Common myeloid progenitor, CD34-positive (primary cell): ENCODE data around the gene PARD6B.

Experiments used
- CTCF ChIA-PET: fragments of 350-600 bp; sonication (Branson Sonifier 250); formaldehyde crosslinking; loops from one replicate; lab custom pipeline; 2021; ENCODE audit warnings: antibody characterized with exemption; lab: Charles Lee
- POLR2A ChIA-PET: fragments of 350-600 bp; sonication (Branson Sonifier 250); formaldehyde crosslinking; loops from one replicate; lab custom pipeline; 2021; ENCODE audit warnings: antibody characterized with exemption; lab: Charles Lee
- DNase-seq, 3 donors: peaks; one replicate each; pipeline versions ENCODE4 v3.0.0 to v3.0.0-alpha.2; 2013
- H3K27ac ChIP-seq, 2 experiments: 1 replicate in 1 of 2; 2 replicates in 1 of 2; pipeline ENCODE4 v1.7.0; 2013; ENCODE audit warnings: inconsistent platforms in 2 of 2, low read length in 2 of 2, mild to moderate bottlenecking in 2 of 2, low read depth in 1 of 2, moderate library complexity in 1 of 2; ENCODE audit not compliant: severe bottlenecking in 2 of 2, insufficient read depth in 1 of 2, poor library complexity in 1 of 2
- H3K27me3 ChIP-seq, 5 experiments: replicated peaks in 2 of 5; 1 replicate in 3 of 5; 2 replicates in 2 of 5; pipeline versions ENCODE4 v1.6.1 to v1.7.0; 2013; ENCODE audit warnings: low read length in 4 of 5, mild to moderate bottlenecking in 2 of 5, moderate library complexity in 2 of 5, inconsistent platforms in 1 of 5; ENCODE audit not compliant: insufficient read depth in 5 of 5, control insufficient read depth in 4 of 5
- H3K36me3 ChIP-seq, 4 experiments: 1 replicate in 2 of 4; 2 replicates in 2 of 4; pipeline versions ENCODE4 v1.6.1 to v1.7.0; 2013; ENCODE audit warnings: low read length in 3 of 4, control low read depth in 1 of 4, mild to moderate bottlenecking in 1 of 4; ENCODE audit not compliant: control insufficient read depth in 4 of 4, insufficient read depth in 4 of 4
- H3K4me1 ChIP-seq, 4 experiments: 1 replicate in 3 of 4; 2 replicates in 1 of 4; pipeline versions ENCODE4 v1.6.1 to v1.7.1; 2013; ENCODE audit warnings: low read length in 3 of 4, mild to moderate bottlenecking in 3 of 4, control low read depth in 1 of 4, inconsistent platforms in 1 of 4, moderate library complexity in 1 of 4; ENCODE audit not compliant: control insufficient read depth in 4 of 4, insufficient read depth in 4 of 4; ENCODE audit errors: control extremely low read depth in 1 of 4
- H3K4me3 ChIP-seq, 7 experiments: 1 replicate in 4 of 7; 2 replicates in 3 of 7; pipeline versions ENCODE4 v1.5.1 to v1.7.0; 2013; ENCODE audit warnings: mild to moderate bottlenecking in 7 of 7, low read length in 6 of 7, moderate library complexity in 6 of 7, inconsistent platforms in 2 of 7, low read depth in 2 of 7, control low read depth in 1 of 7; ENCODE audit not compliant: insufficient read depth in 4 of 7, control insufficient read depth in 1 of 7; ENCODE audit errors: extremely low read depth in 1 of 7
- H3K9me3 ChIP-seq, 5 experiments: 1 replicate in 4 of 5; 2 replicates in 1 of 5; pipeline versions ENCODE4 v1.6.1 to v1.7.1; 2013; ENCODE audit warnings: low read length in 4 of 5, mild to moderate bottlenecking in 2 of 5, inconsistent platforms in 1 of 5, low read depth in 1 of 5, moderate library complexity in 1 of 5; ENCODE audit not compliant: control insufficient read depth in 4 of 5, insufficient read depth in 2 of 5; ENCODE audit errors: control extremely low read depth in 1 of 5
- WGBS: methylation state at CpG from one replicate; pipeline ENCODE4 v1.1.5; 2013; ENCODE audit not compliant: insufficient coverage; 5-methylcytosine and 5-hydroxymethylcytosine counted together

The PARD6B gene

DNA sequence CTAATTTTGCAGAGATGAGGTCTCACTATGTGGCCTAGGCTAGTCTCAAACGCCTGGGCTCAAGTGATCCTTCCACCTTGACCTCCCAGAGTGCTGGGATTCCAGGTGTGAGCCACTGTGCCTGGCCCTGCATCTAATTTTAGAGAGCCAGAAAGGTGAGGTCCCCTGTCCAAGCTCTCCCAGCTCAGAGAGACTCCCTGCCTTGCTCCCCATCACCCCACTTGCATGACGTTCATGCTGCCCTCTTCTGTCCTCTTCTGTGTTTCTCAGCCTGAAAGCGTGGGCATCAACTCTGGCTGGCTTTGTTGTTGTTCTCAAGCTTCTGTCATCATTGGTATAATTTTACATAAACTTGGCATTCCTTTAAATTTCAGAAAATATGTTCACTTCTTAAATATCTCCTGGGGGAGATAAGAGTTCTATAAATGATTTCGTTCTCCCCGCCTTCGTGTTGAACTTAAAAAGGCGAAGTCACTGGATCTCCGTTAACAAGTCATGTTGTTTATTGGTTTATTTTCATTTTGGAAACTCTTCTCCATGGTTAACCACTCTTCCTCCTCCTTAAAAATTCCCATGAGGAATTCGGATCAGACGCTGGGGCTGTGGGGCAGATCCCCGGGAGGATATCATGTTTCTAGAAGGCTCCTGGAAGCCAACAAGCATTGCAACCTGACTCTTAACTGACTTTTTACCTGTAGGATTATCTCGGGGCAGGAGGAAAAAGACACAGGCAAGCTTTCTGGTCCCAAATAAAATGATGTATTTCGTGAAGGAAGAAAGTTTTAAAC, 13.2 kb upstream of the PARD6B start:
- Histone ChIP-seq H3K36me3 (no peaks in the 10 kb centered on the region), H3K27ac (no peak overlapping the region), H3K9me3 (no peaks in the 10 kb centered on the region), H3K4me3 (no peak overlapping the region), H3K27me3 (peaks cover 0 to 3% (median 0%) of the 10 kb centered on the region in 5 experiments), H3K4me1 (no peaks in the 10 kb centered on the region)
- CTCF ChIA-PET = interaction anchor here (0.7 to 1.2 kb wide), 8 partner anchors 10 to 58 kb away, joined by 3 to 6 read pairs (median 3); no protein-coding TSS in a partner anchor
- POLR2A ChIA-PET = no interaction called here
- no peak for DNase-seq
- WGBS = 87% methylated on average over 6 of the region's 13 CpGs

DNA sequence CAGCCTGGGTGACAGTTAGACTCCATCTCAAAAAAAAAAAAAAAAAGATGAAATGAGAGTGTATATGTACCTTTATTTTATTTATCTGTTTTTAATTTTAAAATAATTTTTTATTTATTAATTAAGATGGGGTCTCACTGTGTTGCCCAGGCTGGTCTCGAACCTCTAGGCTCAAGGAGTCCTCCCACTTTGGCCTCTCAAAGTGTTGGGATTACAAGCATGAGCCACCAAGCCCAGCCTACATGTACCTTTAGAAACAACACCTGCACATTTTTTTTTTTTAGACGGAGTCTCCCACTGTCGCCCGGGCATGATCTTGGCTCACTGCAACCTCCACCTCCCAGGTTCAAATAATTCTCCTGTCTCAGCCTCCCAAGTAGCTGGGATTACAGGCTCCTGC, 12.1 kb upstream of the PARD6B start:
- Histone ChIP-seq H3K36me3 (no peaks in the 10 kb centered on the region), H3K4me3 (no peak overlapping the region), H3K9me3 (no peaks in the 10 kb centered on the region), H3K27ac (no peak overlapping the region), H3K27me3 (peaks cover 0 to 3% (median 0%) of the 10 kb centered on the region in 5 experiments), H3K4me1 (no peaks in the 10 kb centered on the region)
- 100% methylated on average over 1 of the region's 4 CpGs for WGBS
- ChIA-PET POLR2A (no interaction called here), CTCF (interaction anchor here (0.7 kb wide), 1 partner anchor 59 kb away, joined by 3 read pairs; no protein-coding TSS in a partner anchor)
- no peak for DNase-seq

DNA sequence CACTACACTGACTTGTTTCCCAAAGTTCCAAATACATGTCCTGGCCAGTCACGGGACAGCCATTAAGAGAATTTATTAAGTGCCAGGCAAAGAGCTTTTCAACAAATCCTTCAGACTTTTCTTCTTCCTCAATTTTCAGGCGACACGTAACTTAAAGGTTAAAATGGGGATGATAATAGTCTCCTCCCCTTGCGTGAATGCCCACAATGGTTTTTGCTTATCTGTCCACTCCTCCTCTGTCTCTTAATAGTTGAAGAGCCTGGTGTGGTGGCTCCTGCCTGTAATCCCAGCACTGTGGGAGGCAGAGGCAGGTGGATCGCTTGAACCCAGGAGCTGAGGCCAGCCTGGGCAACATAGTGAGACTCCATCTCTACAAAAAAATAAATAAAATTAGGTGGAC, 11.4 kb upstream of the PARD6B start:
- Histone ChIP-seq H3K27me3 (peaks cover 0 to 3% (median 0%) of the 10 kb centered on the region in 5 experiments), H3K9me3 (no peaks in the 10 kb centered on the region), H3K4me3 (no peak overlapping the region), H3K4me1 (no peaks in the 10 kb centered on the region), H3K27ac (no peak overlapping the region), H3K36me3 (no peaks in the 10 kb centered on the region)
- peak in 1 of 3 donors; percentile 34 for DNase-seq
- CTCF ChIA-PET = interaction anchor here (1.4 kb wide), 1 partner anchor 30 kb away, joined by 3 read pairs; no protein-coding TSS in a partner anchor
- 60% methylated on average over 1 of the region's 5 CpGs for WGBS
- POLR2A ChIA-PET = no interaction called here

DNA sequence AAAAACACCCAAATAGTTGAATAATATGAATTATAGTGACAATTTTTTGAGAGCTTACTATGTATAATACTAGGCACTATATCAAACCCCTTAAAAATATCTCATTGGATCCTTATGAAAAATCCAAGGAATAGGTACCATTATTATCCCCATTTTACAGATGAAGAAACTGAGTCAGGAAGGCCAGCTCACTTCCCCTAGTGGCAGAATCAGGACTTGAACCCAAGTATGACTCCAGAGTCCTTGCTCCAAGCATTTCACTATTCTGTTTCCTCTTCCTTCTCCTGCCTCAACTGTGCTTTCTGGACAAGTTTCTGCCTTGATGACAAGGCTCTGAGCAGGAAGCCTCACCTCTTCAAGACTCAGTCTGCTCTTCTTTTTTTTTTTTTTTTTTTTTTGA, 10.8 kb upstream of the PARD6B start:
- H3K27me3 ChIP-seq = peaks cover 0 to 3% (median 0%) of the 10 kb centered on the region in 5 experiments
- ChIA-PET CTCF (interaction anchor here (1.4 kb wide), 1 partner anchor 30 kb away, joined by 3 read pairs; no protein-coding TSS in a partner anchor), POLR2A (no interaction called here)
- no peak overlapping the region for H3K27ac ChIP-seq
- H3K36me3 ChIP-seq = no peaks in the 10 kb centered on the region
- H3K4me3 ChIP-seq = no peak overlapping the region
- no peaks in the 10 kb centered on the region for H3K9me3 ChIP-seq
- H3K4me1 ChIP-seq = no peaks in the 10 kb centered on the region
- no peak for DNase-seq

DNA sequence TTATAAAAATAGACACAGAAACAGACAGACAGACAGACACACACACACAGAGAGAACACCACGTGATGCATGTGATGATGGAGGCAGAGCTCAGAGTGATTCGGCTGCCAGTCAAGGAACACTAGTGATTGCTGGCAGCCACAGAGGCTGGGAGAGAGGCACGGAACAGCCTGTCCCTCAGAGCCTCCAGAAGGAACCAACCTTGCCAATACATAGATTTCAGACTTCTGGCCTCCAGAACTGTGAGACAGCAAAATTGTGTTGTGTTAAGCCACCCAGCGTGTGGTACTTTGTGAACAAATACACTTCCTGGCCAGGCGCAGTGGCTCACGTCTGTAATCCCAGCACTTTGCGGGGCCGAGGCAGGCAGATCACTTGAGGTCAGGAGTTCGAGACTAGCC, 9.5 kb upstream of the PARD6B start:
- no peaks in the 10 kb centered on the region for H3K27me3 ChIP-seq
- H3K4me3 ChIP-seq = no peak overlapping the region
- WGBS = 82% methylated on average over 7 of the region's 9 CpGs
- H3K36me3 ChIP-seq = no peaks in the 10 kb centered on the region
- ChIA-PET POLR2A (no interaction called here), CTCF (interaction anchor here (1.3 kb wide), 1 partner anchor 60 kb away, joined by 3 read pairs; no protein-coding TSS in a partner anchor)
- no peak for DNase-seq
- no peaks in the 10 kb centered on the region for H3K9me3 ChIP-seq
- H3K4me1 ChIP-seq = no peaks in the 10 kb centered on the region
- H3K27ac ChIP-seq = no peak overlapping the region

DNA sequence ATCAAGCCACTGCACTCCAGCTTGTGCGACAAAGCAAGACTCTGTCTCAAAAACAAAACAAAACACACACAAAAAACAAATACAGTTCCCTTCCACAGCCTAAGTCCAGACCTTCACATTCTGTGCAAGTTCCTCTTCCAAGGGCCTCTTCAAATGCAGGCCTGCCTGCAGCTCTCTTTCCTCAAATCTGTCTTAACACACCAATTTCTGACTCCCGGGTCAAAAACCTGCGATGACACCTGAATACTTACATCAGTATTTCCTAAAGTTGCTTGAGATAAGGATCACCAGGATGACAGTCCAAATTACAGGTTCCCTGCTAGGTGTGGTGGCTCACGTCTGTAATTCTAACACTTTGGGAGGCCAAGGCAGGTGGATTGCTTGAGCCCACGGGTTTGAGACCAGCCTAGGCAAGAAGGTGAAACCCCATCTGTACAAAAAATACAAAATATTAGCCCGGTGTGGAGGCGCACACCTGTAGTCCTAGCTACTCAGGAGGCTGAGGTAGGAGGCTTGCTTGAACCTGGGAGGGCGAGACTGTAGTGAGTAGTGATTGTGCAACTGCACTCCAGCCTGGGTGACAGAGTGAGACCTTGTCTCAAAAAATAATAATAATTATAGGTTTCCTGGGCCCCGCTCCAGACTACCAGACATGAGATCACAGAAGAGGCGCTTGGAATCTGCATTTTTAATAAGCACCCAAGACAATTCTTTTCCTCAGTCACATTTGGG, 8.8 kb upstream of the PARD6B start:
- no peak for DNase-seq
- H3K9me3 ChIP-seq = no peaks in the 10 kb centered on the region
- no peaks in the 10 kb centered on the region for H3K4me1 ChIP-seq
- H3K27ac ChIP-seq = no peak overlapping the region
- WGBS = 87% methylated on average over 9 of the region's 10 CpGs
- CTCF ChIA-PET = interaction anchor here (1.3 kb wide), 1 partner anchor 61 kb away, joined by 3 read pairs; no protein-coding TSS in a partner anchor
- H3K4me3 ChIP-seq = no peak overlapping the region
- H3K27me3 ChIP-seq = no peaks in the 10 kb centered on the region
- no peaks in the 10 kb centered on the region for H3K36me3 ChIP-seq
- POLR2A ChIA-PET = no interaction called here

DNA sequence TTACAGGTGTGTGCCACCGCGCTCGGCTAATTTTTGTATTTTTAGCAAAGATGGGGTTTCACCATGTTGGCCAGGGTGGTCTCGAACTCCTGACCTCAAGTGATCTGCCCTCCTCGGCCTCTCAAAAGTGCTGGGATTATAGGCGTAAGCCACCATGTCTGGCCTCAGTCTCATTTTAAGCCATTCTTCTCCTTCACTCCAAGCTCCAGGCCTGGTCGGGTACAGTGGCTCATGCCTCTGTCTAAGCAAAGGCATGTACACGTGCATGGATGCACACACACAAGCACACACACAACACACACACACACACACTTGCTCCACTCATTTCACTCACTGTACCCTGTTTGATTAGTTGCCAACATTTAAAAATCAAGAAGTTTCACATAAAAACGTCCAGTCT, 7.7 kb upstream of the PARD6B start:
- 87% methylated on average over 5 of the region's 9 CpGs for WGBS
- no peaks in the 10 kb centered on the region for H3K9me3 ChIP-seq
- no peak overlapping the region for H3K4me3 ChIP-seq
- H3K36me3 ChIP-seq = no peaks in the 10 kb centered on the region
- H3K27me3 ChIP-seq = no peaks in the 10 kb centered on the region
- no peak for DNase-seq
- no peak overlapping the region for H3K27ac ChIP-seq
- ChIA-PET POLR2A (interaction anchor here (0.7 kb wide), 1 partner anchor 737 kb away, joined by 3 read pairs; no protein-coding TSS in a partner anchor), CTCF (no interaction called here)
- H3K4me1 ChIP-seq = no peaks in the 10 kb centered on the region
